GM19239 (cell line): ENCODE results near the gene RBM48.
"Not testable (repeated sequence)": the region's sequence is repeated elsewhere in the genome, so short reads cannot be mapped to it uniquely, and the experiment has no call there.

ENCODE experiments used
- DNase-seq: peaks from one replicate; pipeline ENCODE4 v3.0.0; 2011; ENCODE audit warnings: low spot score; ENCODE audit not compliant: insufficient read length
- FAIRE-seq: peaks from 2 replicates; lab custom pipeline; 2011; peaks lifted over from hg19 to GRCh38; lab: Jason Lieb, UNC

Gene RBM48

DNA sequence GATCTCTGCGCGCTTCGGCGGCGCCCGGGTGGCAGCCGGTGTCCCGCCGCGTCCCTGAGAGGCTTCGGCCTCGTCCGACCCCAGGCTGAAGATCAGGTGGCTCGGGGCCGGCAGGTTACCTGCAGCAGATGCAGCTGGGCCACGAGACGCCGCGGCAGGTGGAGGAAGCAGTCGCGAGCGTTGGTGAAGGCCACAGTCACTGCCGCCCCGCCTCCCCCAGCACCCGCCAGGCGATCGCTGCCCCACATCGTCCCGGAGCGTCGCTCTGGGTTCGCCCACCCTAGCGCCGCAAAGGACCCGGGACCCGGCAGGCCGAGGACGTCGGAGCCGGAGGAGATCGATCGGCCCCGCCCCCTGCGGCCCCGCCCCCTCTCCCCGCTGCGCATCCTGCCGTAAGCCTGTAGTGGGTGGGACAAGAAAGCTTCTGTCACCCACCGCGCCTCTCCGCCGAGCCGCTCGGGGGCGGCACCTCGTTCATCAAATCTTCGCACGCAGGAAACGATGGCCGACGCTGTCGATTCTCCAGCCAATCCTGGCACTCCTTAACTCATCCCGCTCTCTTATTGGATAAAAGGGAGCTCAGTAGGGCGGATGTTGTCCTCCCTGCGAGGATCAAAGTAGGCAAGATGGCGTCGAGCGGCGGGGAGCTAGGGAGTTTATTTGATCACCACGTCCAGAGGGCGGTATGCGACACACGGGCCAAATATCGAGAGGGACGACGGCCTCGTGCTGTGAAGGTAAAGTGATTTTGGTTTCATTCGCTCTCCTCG lies at the start of gene RBM48, which contains the start of gene PEX1:
RBM48 (plus strand) TSS at position 608 of the 770 bp plus-strand sequence; CDS start at position 627, 19 bp downstream.
PEX1 (minus strand) TSS at position 333 of the 770 bp plus-strand sequence; CDS start at position 248, 85 bp downstream.
- peak; percentile 93 for FAIRE-seq

GRCh38 chr7:92479146-92479545 lies 49.4 kb upstream of the RBM48 start:
- DNase-seq, FAIRE-seq: not testable (repeated sequence)

More for the DNA sequence above, at the start of gene RBM48, which contains the start of gene PEX1:
- peak; percentile 80 for DNase-seq

DNA sequence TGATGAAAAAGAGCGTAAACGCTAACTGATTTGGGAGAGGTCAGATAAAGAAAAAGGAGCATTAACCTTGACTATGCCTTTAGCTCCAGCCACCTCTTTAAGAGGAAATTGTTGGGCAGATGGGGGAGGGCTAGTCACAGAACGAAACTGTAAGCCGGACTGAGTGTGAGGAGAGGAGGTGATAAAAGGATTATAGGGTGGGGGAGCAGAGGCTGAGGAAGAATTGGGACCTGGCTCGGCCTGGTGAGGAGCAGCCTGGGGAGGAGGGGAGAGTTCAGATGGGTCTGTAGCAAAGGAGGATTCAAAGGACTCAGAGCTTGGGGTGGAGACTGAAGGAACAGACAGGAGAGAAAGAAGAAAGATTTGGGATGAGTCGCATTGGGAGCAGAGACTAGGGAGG lies 45.0 kb upstream of the RBM48 start:
- not testable (repeated sequence) for FAIRE-seq, DNase-seq

GRCh38 chr7:92484226-92484625 lies 44.4 kb upstream of the RBM48 start:
- not testable (repeated sequence) for DNase-seq, FAIRE-seq

DNA sequence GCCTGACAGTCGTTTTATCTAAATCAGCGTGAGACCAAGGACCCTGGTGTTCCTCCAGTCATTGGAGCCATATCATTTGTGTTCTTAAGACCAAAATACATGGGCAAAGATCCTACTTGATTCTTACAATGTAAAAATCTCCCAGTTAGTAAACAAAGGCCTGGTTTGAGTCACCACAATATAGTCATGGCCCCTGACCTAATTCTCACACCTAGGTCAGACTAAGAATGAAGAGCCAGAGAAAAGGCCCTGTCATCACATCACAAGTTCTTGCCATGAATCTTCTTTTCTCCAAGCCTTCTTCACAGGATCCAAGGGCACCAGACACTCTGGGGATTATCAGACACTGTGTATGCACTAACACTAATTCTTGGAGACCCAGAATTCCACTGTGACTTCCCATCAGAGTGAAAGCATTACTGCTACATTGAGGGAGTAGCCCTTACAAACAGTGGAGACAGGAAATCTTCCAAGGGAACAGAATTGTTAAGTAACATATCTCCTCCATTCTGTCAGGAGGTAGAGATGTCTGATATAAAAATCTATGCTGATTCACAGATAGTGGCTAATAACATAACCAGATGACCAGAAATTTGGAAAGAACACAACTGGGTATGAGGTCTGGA lies 43.2 kb upstream of the RBM48 start:
- DNase-seq, result no peak
- FAIRE-seq, result no peak

GRCh38 chr7:92485974-92486373 lies 42.6 kb upstream of the RBM48 start:
- FAIRE-seq, result no peak
- DNase-seq, result no peak

GRCh38 chr7:92487804-92488203 lies 40.8 kb upstream of the RBM48 start:
- DNase-seq (no peak), FAIRE-seq (no peak)

DNA sequence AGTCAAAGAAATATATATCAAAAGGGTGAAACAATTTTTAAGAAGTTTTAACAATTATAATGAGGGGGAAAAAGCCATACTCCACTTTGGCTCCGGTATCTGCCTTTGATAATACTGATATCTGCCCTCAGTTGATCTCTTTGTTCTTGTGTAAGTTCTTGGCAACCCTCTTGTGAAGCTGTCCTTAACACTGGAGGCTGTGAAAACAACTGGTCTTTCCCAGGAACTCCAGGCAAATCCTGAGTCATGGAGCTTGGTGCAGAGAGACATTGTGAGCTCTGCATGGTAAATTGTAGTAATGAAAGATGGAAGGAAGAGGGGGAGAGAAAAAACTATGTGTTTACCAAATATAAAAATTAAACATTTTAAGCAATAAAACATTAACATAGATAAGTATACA lies 39.0 kb upstream of the RBM48 start:
- FAIRE-seq (peak; percentile 48), DNase-seq (no peak)

- FAIRE-seq (no peak), DNase-seq (no peak)
These were observed 31.7 kb upstream of the RBM48 start for GRCh38 chr7:92496876-92497275.

GRCh38 chr7:92498557-92498956 lies 30.0 kb upstream of the RBM48 start:
- FAIRE-seq, result no peak
- no peak for DNase-seq

DNA sequence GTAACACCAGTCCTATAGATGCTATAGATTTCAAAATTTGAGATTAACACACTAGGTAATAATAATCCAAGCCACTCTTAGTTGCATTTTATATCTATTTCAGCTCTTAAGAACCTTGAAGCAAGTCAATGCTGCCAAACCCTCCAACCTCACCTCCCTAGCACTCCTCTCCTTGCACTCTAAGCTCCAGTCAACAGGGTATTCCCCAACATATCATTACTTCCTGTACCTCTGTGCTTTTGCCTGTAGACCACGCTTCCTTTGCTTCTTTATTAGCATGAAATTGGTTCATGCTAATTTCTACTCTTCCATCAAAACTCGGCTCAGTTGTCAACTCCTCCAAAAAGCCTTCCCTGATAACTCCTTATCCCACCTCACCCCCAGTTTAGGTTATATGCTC lies 24.8 kb upstream of the RBM48 start:
- FAIRE-seq, result no peak
- DNase-seq, result no peak

GRCh38 chr7:92504563-92504962 lies 24.0 kb upstream of the RBM48 start:
- FAIRE-seq (no peak), DNase-seq (no peak)

- FAIRE-seq (no peak), DNase-seq (no peak)
These were observed 22.2 kb upstream of the RBM48 start for GRCh38 chr7:92506363-92506762.

GRCh38 chr7:92508946-92509345 lies 19.6 kb upstream of the RBM48 start:
- DNase-seq (no peak), FAIRE-seq (no peak)

DNA sequence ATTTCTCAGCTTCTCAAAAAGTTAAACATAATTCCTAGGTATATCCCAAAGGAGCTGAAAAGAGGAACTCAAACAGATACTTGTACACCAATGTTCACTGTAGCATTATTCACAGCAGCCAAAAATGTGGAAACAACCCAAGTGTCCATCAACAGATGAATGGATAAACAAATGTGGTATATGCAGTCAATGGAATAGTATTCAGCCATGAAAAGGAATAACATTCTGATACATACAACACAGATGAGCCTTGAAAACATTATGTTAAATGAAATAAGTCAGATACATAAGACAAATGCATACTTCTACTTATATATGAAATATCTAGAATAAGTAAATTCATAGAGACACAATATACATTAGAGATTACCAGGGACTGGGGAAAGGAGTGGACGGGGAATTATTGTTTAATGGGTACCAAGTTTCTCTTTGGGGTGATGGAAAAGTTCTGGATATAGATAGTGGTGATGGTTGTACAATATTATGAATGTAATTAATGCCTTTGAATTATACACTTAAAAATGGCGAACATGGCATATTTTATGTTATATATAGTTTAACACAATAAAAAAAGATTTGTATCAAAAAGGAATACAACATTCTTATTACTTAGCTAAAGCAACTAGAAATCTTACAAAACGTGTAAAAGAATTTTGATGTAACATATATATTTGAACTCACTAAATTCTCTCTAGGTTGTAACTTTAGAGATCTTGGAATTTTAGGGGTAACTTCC lies 15.3 kb upstream of the RBM48 start:
- peak; percentile 75 for FAIRE-seq
- DNase-seq, result no peak

DNA sequence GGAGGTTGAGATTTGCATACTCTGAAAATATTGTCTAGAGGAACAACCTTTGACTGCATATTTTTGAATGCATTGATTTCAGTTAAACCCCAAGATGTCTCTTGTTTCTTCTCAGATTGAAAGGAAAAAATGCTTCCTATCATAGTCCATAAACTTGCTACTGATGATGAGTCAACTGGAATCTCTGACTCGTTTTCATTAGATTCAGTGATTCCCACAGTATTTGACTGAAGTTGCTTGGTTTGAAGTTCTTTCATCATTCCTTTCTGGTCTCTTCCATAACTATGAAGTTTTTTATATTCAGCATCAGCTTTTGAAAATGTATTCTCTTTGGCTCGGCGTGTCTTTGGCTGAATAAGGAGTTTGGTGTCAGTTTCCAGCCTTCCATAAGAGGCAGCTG lies 11.0 kb upstream of the RBM48 start:
- no peak for DNase-seq

GRCh38 chr7:92520024-92520423 lies 8.6 kb upstream of the RBM48 start:
- DNase-seq (no peak), FAIRE-seq (no peak)

More for the DNA sequence above, 11.0 kb upstream of the RBM48 start:
- no peak for FAIRE-seq

GRCh38 chr7:92523110-92523509 lies 5.5 kb upstream of the RBM48 start:
- no peak for FAIRE-seq

DNA sequence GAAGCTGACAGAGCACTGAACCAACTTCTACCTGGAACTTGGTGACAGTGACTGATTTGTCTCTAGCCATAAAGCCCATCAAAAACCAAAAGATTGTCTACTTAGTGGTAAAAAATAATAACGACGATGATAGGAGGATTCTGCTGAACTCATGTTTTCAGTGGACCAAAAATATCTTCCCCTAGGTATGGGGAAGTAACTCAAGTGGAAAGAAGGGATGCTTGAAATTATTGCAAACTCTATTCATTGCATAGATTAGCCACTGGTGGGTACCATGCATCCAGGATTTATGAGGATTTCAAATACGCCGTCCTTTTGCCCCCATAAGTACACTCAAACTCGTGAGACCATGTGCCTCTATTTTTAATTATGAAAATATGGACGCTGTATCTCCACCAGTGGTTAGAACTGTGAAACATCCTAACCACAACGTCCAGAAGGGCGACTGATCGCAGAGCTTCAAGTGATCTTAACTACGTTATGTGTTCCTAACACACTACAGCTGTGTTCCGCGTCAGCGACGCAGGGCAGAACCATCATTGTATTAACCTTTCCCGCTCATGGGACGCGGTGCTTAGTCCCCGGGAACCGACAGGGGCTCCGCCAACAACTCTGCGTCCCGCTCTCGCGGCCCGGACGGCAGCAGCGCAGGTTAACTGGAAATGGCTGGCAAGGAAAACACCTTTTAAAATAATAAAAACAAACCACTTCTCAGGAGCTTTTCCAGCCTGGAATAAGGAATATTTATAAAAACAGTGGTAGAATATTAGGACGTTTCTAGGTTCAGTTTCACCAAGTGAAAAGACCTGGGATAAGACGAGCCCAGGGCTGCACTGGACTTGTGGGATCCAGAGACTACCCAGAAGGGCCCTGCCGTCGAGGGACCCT lies 1.1 kb upstream of the RBM48 start:
- DNase-seq (no peak), FAIRE-seq (peak; percentile 56)

More at GRCh38 chr7:92523110-92523509, 5.5 kb upstream of the RBM48 start:
- DNase-seq, result no peak

DNA sequence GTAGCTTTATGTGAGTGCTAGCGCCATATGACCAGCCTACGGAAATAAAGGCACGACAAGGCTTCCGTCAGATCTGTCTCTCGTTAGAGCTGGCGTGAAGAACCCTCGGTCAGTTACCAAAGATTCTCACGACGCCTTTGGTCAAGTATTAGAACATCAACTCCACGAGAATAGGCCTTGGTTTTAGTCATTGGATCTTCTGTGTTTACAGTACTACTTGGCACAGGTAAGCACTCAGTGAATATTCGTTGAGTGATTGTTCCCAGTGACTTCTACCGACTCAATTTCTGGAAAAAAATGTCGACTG lies 316 bp downstream of the RBM48 start:
- no peak for FAIRE-seq
- no peak for DNase-seq
